ENCODE measurements around the gene IL36RN.
"Not testable (repeated sequence)": the region's sequence is repeated elsewhere in the genome, so short reads cannot be mapped to it uniquely, and the experiment has no call there.

The IL36RN gene

GRCh38 chr2:113075600-113075999, 16.6 kb downstream of the IL36RN start:
- DNase-seq: no peak

GRCh38 chr2:113076954-113077669, 18.1 kb downstream of the IL36RN start:
- no peak for DNase-seq

DNA sequence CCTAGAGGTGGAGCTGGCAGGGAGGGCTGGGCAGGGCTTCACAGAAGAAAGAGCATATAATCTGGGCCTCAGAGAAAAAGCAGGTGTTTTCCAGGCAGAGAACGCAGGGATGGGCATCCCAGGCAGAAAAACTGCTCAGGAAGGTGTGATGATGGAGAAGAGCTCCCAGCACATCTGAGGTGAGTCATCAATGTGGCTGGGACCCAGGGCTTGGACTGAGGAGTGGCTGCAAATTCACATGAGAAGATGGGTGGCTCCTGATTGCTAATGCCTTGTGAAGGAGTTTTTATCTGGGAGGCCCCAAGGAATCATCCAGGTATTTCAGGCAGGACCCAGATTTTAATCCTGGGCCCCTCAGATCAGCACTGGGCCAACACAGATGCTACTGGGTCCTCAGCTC, 18.9 kb downstream of the IL36RN start:
- no peak for DNase-seq

GRCh38 chr2:113078350-113078839, 19.4 kb downstream of the IL36RN start:
- DNase-seq: no peak

DNA sequence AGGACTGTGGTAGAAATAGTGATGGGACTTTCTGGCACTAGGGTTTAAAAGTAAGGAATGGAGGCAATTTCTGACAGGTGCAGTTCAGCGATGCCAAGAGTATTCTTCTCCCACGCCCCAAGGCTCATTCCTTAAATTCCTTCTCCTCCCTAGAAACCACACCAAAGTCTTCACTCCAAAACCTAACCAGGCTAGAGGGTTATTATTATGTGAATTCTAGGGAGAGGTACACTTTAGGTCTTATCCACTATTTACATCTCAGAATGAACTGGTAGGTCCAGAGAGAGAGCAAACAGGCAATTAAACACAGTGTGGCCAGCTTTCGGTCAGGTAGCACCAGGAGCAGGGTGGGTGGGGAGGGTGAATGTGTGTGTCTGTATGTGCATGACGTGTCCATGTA, 20.1 kb downstream of the IL36RN start:
- no peak for DNase-seq

- no peak for DNase-seq
Measured at GRCh38 chr2:113080134-113080533, 21.1 kb downstream of the IL36RN start.

DNA sequence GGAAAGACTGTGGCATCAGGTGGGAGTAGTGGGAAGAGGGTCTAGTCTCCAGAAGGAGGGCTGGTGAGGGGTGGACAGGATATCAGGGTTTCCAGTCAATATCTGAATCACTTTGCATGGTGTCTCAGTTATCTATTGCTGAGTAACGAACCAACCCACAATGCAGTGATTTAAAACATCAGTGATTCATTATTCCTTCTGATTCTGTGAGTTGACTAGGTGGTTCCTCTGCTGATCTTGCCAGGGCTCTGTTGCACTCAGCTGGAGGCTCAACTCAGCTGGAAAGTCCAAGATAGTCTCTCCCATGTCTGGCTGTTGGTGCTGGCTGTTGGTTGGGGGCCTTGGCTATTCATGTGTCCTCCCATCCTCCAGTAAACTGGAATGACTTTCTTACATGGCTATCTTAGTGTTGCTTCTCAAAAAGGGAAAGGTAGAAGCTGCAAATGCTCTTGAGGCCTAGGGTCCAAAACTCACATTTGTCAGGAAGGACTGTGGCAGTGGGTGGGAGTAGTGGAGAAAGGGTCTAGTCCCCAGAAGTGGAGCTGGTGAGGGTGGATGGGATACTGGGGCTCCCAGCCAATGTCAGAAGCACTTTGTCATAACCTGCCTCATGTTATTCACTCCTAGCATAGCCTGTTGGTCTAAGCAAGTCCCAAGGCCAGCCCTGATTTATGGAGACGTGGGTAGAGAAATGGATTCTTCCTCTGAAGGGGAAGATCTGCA, 22.7 kb downstream of the IL36RN start:
- DNase-seq: no peak

DNA sequence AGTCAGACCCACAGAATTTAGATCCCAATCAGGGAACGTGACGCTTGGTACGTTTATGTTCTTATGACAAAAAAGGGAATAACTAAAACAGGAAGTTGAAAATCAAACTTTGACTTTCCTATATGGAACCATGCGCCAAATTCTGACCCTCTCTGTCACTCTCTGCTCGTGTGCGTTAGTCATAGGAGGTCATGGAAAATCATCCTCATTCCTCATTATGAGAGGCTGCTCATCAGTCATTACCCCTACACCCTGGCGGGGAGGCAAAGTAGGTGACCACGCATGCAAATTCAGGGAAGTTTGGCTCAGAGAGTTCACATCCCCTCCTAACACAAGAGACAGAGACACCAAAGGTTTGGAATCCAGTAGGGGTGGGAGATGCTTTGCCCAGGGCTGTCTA, 24.3 kb downstream of the IL36RN start:
- DNase-seq: no peak

- peak in 1 of 2 experiments; percentile 40 for DNase-seq
Measured at GRCh38 chr2:113084249-113085000, 25.4 kb downstream of the IL36RN start.

GRCh38 chr2:113085542-113085941, 26.5 kb downstream of the IL36RN start:
- DNase-seq: no peak

GRCh38 chr2:113088213-113088992, 29.4 kb downstream of the IL36RN start:
- no peak for DNase-seq

GRCh38 chr2:113089916-113090315, 30.9 kb downstream of the IL36RN start:
- no peak for DNase-seq

- DNase-seq: no peak
Measured at GRCh38 chr2:113091231-113091896, 32.4 kb downstream of the IL36RN start.

- DNase-seq: no peak
Measured at GRCh38 chr2:113092864-113093612, 34.0 kb downstream of the IL36RN start.

DNA sequence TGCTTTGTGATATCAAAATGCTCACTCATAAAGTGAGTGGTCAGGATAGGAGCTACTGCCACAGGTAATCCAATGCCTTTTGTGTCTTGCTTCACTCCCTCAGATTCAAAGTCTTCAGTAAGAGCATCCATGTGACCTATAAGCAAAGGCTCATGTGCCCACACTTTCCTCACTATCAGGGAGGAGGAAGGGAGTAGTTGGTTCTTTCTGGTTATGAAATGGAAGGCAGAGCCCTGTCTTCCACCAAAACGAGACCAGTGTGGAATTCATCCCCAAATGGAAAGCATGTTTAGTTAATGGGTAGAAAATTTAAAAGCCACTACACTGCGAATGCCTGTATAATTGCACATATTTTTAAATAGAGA, 34.6 kb downstream of the IL36RN start:
- DNase-seq: no peak

DNA sequence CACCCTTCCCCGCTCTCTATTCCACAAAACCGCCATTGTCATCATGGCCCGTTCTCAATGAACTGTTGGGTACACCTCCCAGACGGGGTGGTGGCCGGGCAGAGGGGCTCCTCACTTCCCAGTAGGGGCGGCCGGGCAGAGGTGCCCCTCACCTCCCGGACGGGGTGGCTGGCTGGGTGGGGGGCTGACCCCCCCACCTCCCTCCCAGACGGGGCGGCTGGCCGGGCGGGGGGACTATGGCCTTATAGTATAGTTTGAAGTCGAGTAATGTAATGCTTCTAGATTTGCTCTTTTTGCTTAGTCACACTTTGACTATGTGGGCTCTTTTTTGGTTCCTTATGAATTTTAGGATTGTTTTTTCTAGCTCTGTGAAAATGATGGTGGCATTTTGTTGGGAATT, 37.3 kb downstream of the IL36RN start:
- not testable (repeated sequence) for DNase-seq

DNA sequence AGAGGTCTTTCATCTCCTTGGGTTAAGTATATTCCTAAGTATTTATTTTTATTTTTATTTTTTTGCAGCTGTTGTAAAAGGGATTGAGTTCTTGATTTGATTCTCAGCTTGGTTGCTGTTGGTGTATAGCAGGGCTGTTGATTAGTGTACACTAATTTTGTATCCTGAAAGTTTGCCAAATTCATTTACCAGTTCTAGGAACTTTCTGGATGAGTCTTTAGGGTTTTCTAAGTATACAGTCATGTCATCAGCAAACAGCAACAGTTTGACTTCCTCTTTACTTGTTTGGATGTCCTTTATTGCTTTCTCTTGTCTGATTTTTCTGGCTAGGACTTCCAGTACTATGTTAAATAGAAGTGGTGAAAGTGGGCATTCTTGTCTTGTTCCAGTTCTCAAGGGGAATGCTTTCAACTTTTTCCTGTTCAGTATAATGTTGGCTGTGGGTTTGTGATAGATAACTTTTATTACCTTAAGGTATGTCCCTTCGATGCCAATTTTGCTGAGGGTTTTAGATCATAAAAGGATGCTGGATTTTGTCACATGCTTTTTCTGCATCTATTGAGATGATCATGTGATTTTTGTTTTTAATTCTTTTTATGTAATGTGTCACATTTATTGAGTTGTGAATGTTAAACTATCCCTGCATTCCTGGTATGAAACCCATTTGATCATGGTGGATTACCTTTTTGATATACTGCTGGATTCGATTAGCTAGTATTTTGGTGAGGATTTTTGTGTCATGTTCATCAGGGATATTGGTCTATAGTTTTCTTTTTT, 38.0 kb downstream of the IL36RN start:
- DNase-seq: not testable (repeated sequence)

DNA sequence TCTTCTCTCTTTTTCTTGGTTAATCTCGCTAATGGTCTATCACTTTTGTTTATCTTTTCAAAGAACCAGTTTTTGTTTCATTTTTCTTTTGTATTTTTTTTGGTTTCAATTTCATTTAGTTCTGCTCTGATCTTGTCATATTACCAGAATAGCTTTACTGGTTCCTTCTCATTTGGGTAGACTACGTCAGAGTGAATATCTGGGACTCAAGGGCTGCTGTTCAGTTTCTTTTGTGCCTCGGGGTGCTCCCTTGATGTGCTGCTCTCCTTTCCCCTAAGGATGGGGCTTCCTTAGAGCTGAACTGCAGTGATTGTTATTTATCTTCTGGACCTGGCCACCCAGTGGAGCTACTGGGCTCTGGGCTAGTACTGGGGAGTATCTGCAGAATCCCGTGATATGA, 39.0 kb downstream of the IL36RN start:
- DNase-seq: no peak

GRCh38 chr2:113098532-113098931, 39.5 kb downstream of the IL36RN start:
- DNase-seq: no peak

DNA sequence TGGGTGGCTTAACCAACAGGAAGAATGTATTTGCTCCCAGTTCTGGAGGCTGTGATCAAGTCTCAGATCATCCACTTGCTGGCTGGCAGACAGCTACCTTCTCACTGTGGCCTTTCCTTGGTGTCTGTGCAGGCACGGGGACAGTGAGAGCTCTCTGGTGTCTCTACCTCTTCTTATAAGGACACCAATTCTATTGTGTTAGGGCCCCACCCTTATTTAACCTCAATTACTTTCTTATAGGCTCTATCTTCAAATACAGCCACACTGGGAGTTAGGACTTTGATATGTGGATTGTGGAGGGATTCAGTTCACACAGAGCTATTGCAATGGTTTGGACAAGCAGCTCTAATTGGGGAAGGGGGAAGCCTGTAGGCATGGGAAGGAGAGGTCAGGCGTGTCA, 43.1 kb downstream of the IL36RN start:
- DNase-seq: no peak

GRCh38 chr2:113103277-113103676, 44.3 kb downstream of the IL36RN start:
- DNase-seq: no peak
